ENCODE results near the gene BEND2. TPM values are rescaled to one million over a fixed set of nuclear protein-coding genes. Genes with fewer than 3 reads are reported as not detected.

The BEND2 gene
- total and polyA plus RNA-seq, 2 experiments from 2014 or later, result not detected

GRCh38 chrX:18126971-18127370 is 93.7 kb downstream of the BEND2 start:
- Histone ChIP-seq H3K4me3 (no peak overlapping the region), H2AFZ (no peak overlapping the region), H3K79me2 (no peaks in the 10 kb centered on the region), H3K9me2 (replicated peaks; ENCODE audit: insufficient read depth) (no peaks in the 10 kb centered on the region), H4K20me1 (ENCODE audit: insufficient read depth, poor library complexity, severe bottlenecking) (no peaks in the 10 kb centered on the region), H3K36me3 (replicated peaks; ENCODE audit: insufficient read depth, low read depth) (no peaks in the 10 kb centered on the region), H3K4me2 (no peak overlapping the region), H3K4me1 (ENCODE audit: insufficient read depth) (no peaks in the 10 kb centered on the region), H3K27me3 (no peaks in the 10 kb centered on the region), H3K27ac (no peak overlapping the region), H3K9me3 (ENCODE audit: low read depth) (no peaks in the 10 kb centered on the region)
- TF ChIP-seq EZH2 (IDR thresholded peaks at IDR 0.05; ENCODE audit: borderline replicate concordance) (no peak), EZH2phosphoT487 (IDR thresholded peaks at IDR 0.05; ENCODE audit: low read depth, severe bottlenecking, unreplicated experiment) (no peak), CTCF (IDR thresholded peaks at IDR 0.05; ENCODE audit: poor library complexity) (no peak)
- DNase-seq (ENCODE audit: low spot score), result no peak

- no peak overlapping the region for H3K4me3 ChIP-seq
- WGBS (ENCODE audit: low lambda C conversion rate, missing lambda C conversion rate), result 90% methylated on average over 2 of the region's 2 CpGs
Measured at GRCh38 chrX:18119856-18120255, 100.8 kb downstream of the BEND2 start.

More at GRCh38 chrX:18119856-18120255, 100.8 kb downstream of the BEND2 start:
- Histone ChIP-seq H3K27me3 (no peaks in the 10 kb centered on the region), H4K20me1 (ENCODE audit: insufficient read depth, poor library complexity, severe bottlenecking) (no peaks in the 10 kb centered on the region), H3K79me2 (no peaks in the 10 kb centered on the region), H3K27ac (no peak overlapping the region), H3K4me2 (no peak overlapping the region), H3K9me3 (ENCODE audit: low read depth) (no peaks in the 10 kb centered on the region), H3K4me1 (ENCODE audit: insufficient read depth) (no peaks in the 10 kb centered on the region), H3K36me3 (replicated peaks; ENCODE audit: insufficient read depth, low read depth) (no peaks in the 10 kb centered on the region), H2AFZ (no peak overlapping the region), H3K9me2 (replicated peaks; ENCODE audit: insufficient read depth) (no peaks in the 10 kb centered on the region)
- TF ChIP-seq CTCF (IDR thresholded peaks at IDR 0.05; ENCODE audit: poor library complexity) (no peak), EZH2 (IDR thresholded peaks at IDR 0.05; ENCODE audit: borderline replicate concordance) (no peak), EZH2phosphoT487 (IDR thresholded peaks at IDR 0.05; ENCODE audit: low read depth, severe bottlenecking, unreplicated experiment) (no peak)
- no peak for DNase-seq (ENCODE audit: low spot score)

Other genes starting within 250 kb of the BEND2 start
- 4.5 and 5.7 TPM in 2 replicates for gene SCML2, start 133.8 kb upstream of the BEND2 start, total RNA-seq
- 3.6 and 4.8 TPM in 2 replicates for gene SCML2, start 133.8 kb upstream of the BEND2 start, polyA plus RNA-seq
- 16.9 and 17.7 TPM in 2 replicates for gene CDKL5, start 204.7 kb upstream of the BEND2 start, total RNA-seq
- 6.5 and 7.6 TPM in 2 replicates for gene CDKL5, start 204.7 kb upstream of the BEND2 start, polyA plus RNA-seq